IPS-15b (cell line): ENCODE measurements around the gene PRKAG2.

ENCODE experiments used
- H3K27me3 ChIP-seq: one replicate; pipeline ENCODE4 v1.6.1; 2013; ENCODE audit warnings: low read length; ENCODE audit not compliant: control insufficient read depth, insufficient read depth
- H3K36me3 ChIP-seq: one replicate; pipeline ENCODE4 v1.6.1; 2013; ENCODE audit warnings: low read length; ENCODE audit not compliant: control insufficient read depth, insufficient read depth
- H3K4me1 ChIP-seq: one replicate; pipeline ENCODE4 v1.6.1; 2013; ENCODE audit warnings: mild to moderate bottlenecking, low read length; ENCODE audit not compliant: control insufficient read depth, insufficient read depth
- H3K4me3 ChIP-seq: one replicate; pipeline ENCODE4 v1.5.1; 2013; ENCODE audit warnings: low read depth, low read length
- H3K9ac ChIP-seq: one replicate; pipeline ENCODE4 v1.6.1; 2013; ENCODE audit warnings: low read depth, mild to moderate bottlenecking, low read length
- H3K9me3 ChIP-seq: one replicate; pipeline ENCODE4 v1.6.1; 2013; ENCODE audit warnings: mild to moderate bottlenecking, low read length; ENCODE audit not compliant: control insufficient read depth, insufficient read depth

PRKAG2 gene

DNA sequence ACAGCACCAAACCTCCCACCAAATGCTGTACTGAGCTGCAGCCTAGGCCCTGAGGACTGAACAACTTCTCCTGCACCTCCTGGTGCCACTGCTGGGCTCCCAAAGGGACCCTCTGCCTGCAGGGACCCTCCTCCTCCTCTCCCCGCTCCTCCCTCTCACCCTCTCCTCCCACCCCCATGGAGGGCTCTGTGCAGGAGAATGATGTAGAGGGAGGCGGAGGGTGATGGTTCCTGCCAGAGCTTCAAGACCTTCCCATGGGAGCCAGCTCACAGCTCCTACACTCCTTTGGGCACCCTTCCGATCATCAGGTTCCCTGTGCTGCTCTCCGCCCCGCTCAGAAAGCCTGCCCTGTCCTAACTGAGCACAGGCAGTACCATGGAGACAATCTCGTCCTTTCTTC, 97.7 kb downstream of the PRKAG2 start:
- Histone ChIP-seq H3K4me1 (no peaks in the 10 kb centered on the region), H3K9ac (no peak overlapping the region), H3K36me3 (no peaks in the 10 kb centered on the region), H3K9me3 (peaks cover 8% of the 10 kb centered on the region), H3K4me3 (no peak overlapping the region), H3K27me3 (peaks cover 5% of the 10 kb centered on the region)

DNA sequence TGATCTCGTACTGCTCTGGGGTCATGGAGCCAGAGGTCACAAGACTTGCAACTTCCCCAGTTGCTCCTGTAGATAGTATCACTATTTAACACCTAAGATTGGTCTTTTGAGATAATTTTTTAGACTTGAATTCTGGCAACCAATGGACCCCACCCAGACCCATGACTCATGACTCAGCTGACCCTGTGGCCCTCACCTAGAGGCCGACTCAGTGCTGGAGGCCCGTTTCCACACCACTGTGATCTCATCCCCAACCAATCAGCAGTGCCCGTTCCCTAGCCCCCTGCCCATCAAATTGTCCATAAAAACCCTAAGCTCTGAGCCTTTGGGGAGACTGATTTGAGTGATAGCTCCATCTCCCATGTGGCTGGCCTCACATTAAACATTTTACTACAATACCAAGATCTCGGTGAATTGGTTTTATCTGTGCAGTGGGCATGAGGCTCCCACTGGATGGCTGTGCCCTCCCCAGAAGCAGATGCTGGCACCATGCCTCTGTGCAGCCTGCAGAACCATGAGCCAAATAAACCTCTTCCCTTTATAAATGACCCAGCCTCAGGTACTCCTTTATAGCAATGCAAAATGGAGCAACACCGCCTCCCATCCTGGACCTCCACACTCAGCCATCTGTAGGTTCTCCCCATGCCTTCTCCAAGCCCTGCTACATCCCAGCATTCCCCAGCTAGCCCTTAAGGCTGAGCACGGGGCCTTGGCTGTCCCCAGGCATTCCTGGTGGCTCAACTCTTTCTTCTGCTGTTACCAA, 98.8 kb downstream of the PRKAG2 start:
- Histone ChIP-seq H3K36me3 (no peaks in the 10 kb centered on the region), H3K4me3 (no peak overlapping the region), H3K9ac (no peak overlapping the region), H3K9me3 (peaks cover 8% of the 10 kb centered on the region), H3K4me1 (no peaks in the 10 kb centered on the region), H3K27me3 (peaks cover 5% of the 10 kb centered on the region)

DNA sequence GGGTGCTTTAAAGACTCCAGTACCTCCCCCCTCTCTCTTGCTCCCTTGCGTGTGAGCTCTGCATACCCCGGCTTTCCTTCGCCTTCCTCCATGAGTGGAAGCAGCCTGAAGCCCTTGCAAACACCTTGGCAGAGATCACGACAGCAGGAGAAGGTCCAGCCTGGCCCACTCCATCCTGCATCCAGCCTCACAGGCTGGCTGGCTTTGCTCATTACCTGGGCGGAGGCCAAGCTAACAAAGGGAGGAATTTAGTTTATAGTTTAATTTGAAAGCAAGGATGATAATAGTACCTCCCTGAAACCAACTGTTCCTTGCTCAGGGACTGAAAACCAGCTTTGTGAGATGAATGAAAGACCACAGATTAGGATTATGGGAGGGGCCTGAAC, 99.4 kb downstream of the PRKAG2 start:
- no peaks in the 10 kb centered on the region for H3K36me3 ChIP-seq
- H3K9ac ChIP-seq, result no peak overlapping the region

DNA sequence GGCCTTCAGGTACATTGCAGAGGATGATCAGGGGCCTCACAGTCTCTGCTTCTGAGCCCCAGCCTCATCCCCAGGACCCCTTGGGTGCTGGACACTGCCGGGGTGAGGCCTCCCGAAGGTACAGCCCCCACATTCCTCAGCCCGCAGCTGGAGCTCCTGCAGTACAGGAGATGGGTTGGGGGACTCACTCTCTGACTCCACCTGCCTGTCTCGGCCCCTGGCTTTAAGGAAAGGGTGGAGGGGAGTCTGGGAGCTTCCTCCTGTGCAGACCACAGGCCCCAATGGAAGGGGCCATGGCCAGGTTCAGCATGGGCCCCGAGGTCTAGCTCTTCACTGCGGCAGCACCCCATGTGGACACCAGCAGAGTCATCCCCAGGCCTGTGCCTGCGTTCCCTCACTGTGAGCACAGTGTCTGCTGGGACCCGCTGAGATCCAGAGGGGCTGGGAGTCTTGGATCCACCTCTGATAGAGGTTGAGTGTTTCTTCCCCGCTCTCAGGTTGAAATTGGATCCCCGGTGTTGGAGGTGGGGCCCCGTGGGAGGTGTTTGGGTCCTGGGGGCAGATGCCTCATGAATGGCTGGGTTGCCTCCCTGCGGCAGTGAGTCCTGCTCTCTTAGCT, 99.9 kb downstream of the PRKAG2 start:
- H3K4me1 ChIP-seq, result no peaks in the 10 kb centered on the region
- H3K27me3 ChIP-seq, result no peaks in the 10 kb centered on the region
- peaks cover 8% of the 10 kb centered on the region for H3K9me3 ChIP-seq
- no peaks in the 10 kb centered on the region for H3K36me3 ChIP-seq
- H3K4me3 ChIP-seq, result no peak overlapping the region
- no peak overlapping the region for H3K9ac ChIP-seq

More for the DNA sequence above, 99.4 kb downstream of the PRKAG2 start:
- Histone ChIP-seq H3K4me3 (no peak overlapping the region), H3K27me3 (peaks cover 3% of the 10 kb centered on the region), H3K4me1 (no peaks in the 10 kb centered on the region), H3K9me3 (peaks cover 8% of the 10 kb centered on the region)

DNA sequence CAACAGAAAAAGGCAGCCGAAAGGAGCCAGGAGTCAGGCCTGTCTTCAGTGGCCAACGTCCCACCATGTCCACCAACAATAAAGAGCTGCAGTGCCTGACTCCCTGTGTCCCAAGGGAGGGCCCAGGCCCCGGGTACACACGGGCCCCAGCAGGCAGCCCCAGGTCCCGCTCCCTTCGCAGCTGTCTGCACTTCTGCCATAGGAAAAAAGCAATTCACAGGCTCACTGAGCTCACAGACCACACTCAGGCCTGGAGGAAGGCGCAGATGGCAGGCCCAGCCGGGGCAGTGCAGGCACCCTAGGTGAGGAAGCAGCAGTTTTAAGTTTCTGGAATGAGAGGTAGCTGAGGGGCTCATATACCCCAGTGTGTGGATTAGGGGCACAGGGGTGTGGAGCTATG, 100.5 kb downstream of the PRKAG2 start:
- Histone ChIP-seq H3K27me3 (no peaks in the 10 kb centered on the region), H3K9me3 (peaks cover 8% of the 10 kb centered on the region), H3K36me3 (no peaks in the 10 kb centered on the region), H3K9ac (no peak overlapping the region), H3K4me1 (no peaks in the 10 kb centered on the region), H3K4me3 (no peak overlapping the region)

DNA sequence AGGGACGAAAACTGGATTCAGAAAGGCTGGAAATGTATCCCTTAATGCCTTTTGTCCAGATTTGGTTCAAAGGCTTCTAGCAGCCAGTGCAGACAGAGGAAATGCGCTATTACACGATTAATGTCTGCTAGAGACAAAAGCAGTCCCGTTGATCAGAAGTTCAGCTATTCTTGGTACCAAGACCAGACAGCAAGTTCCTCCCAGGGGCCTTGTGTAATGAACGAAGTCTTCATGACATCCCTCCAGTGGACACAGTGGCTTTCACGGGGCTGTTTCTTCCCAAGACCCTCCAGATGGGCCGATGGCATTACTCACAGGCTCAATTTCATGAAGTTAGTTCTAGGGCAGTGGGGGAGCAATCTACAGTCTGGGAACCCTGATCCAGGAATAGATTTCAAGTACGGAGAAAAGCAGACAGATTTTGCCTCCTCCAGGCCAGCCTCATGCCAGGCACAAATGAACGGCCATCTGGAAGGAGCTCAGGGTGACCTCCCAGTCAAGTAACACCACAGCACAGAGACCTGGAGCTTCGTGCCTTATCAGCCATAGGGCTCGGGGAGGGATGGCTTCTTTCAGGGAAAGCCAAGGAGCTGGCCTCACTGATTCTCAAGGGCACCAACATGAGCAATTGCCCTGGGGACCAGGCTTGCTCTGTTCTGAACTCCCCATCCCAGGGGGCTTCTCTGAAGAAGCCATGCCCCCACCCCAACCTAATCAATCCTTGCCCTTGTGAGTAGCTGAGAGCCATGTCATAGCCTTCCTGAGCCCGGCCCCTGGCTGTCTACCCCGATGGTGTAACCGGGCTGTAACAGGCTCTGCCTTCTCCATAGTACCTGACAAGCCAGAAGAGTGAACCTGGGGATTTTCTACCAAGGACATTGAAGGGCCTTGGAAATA, 101.1 kb downstream of the PRKAG2 start:
- H3K27me3 ChIP-seq, result no peaks in the 10 kb centered on the region
- H3K9me3 ChIP-seq, result peaks cover 8% of the 10 kb centered on the region
- no peak overlapping the region for H3K4me3 ChIP-seq
- H3K36me3 ChIP-seq, result no peaks in the 10 kb centered on the region
- no peak overlapping the region for H3K9ac ChIP-seq
- no peaks in the 10 kb centered on the region for H3K4me1 ChIP-seq

DNA sequence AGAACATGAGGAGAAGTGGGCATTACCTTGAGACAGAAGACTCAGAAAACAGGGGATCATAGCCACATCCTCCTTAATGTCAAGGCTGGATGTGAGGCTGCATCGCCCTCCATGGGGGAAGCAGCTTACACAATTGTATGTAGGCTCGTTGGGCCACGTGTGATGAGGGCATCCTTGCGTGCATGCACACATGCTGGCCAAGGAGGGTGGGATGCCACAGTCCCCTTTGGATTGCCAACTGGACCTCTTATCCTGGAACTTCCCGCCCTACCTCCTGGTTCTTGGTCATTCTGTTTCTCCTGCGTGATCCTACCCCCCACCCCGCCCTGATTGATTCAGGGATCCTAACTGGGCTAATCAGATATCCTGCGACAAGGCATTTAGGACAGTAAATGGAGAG, 102.0 kb downstream of the PRKAG2 start:
- Histone ChIP-seq H3K4me3 (no peak overlapping the region), H3K9me3 (peaks cover 8% of the 10 kb centered on the region), H3K4me1 (no peaks in the 10 kb centered on the region), H3K36me3 (no peaks in the 10 kb centered on the region), H3K9ac (no peak overlapping the region), H3K27me3 (no peaks in the 10 kb centered on the region)

DNA sequence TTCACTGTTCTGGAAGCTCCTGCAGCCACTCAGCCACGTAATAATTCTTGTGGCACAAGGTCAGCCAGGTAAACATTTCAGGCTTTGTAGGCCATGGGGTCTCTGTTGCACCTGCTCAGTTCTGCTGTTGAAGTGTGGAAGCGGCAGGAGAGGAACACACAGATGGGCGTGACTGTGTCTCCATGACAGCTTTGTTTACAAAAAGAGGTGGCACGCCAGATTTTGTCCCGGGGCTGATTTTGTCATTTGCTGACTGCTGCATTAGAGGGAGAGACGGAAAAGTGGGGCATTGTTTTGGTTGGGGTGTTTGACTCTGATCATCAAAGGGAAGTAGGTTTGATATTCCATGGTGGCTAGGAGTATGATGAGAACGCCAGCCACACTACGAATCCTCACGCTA, 103.1 kb downstream of the PRKAG2 start:
- Histone ChIP-seq H3K36me3 (no peaks in the 10 kb centered on the region), H3K9ac (no peak overlapping the region), H3K27me3 (no peaks in the 10 kb centered on the region), H3K4me3 (no peak overlapping the region), H3K4me1 (no peaks in the 10 kb centered on the region), H3K9me3 (peaks cover 8% of the 10 kb centered on the region)

DNA sequence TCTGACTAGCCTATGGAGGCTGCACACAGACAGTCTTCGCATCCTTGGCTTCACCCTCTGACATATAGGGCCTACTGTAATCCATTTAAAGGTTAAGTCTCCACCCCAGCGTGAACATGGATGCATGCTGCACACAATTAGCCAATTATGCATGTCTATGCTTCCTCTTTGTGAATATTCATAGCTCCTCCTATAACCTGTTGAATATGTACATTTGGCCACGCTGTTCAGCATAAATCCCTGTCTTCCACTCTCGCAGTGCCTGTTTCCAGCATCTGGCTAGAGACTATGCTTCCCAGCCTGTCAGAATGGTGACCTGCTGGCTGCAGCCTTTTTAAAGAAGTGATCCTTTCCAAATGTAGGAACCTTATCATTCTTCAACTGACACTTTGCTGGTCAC, 106.7 kb downstream of the PRKAG2 start:
- H3K27me3 ChIP-seq, result no peaks in the 10 kb centered on the region
- no peak overlapping the region for H3K4me3 ChIP-seq

DNA sequence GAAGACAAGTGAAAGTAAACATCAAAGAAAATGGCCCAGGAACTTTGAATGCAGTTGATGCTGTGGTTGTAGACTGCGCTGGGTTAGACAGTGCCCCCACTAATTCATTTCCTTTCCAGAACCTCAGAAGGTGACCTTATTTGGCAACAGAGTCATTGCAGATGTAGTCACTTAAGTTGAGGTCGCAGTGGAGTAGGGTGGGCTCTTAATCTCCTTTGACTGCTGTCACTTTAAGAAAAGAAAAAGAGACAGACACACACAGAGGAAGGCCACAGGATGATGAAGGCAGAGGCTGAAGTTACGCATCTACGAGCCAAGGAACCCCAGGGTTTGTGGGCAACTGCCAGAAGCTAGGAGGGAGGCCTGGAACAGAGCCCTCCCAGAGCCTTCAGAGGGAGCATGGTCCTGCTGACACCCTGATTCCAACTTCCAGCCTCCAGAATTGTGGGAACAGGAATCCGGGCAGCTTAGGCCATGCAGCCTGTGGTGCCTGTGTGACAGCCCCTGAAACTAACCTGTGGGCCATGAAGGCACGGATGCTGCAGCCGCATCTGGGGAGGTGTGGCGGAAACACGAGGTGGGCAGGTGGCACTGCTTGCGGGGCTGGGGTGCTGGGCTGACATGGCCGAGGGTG, 107.6 kb downstream of the PRKAG2 start:
- H3K4me1 ChIP-seq, result no peaks in the 10 kb centered on the region
- no peaks in the 10 kb centered on the region for H3K9me3 ChIP-seq
- no peak overlapping the region for H3K9ac ChIP-seq
- no peaks in the 10 kb centered on the region for H3K27me3 ChIP-seq
- no peak overlapping the region for H3K4me3 ChIP-seq
- no peaks in the 10 kb centered on the region for H3K36me3 ChIP-seq

More for the DNA sequence above, 106.7 kb downstream of the PRKAG2 start:
- Histone ChIP-seq H3K4me1 (no peaks in the 10 kb centered on the region), H3K9ac (no peak overlapping the region), H3K9me3 (no peaks in the 10 kb centered on the region), H3K36me3 (no peaks in the 10 kb centered on the region)

DNA sequence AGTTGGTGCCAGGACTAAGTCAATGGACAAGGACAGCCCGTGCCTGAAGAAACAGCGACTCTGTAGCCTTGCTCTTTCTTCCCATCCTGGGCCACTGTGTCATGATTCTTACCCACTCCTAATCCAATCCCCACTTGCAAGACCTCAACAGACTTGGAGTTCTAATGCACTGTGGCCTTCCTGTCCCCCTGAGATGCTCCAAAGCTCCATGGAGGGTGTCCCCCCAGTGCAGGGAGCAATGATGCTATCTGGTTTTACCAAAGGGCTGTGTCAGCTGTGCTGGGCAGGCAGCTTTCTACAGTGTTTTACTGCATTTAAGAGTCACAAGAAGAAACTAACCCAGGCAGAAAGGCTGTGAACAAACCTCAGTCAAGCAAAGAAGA, 108.1 kb downstream of the PRKAG2 start:
- Histone ChIP-seq H3K27me3 (no peaks in the 10 kb centered on the region), H3K9me3 (no peaks in the 10 kb centered on the region), H3K9ac (no peak overlapping the region), H3K36me3 (no peaks in the 10 kb centered on the region), H3K4me3 (no peak overlapping the region), H3K4me1 (no peaks in the 10 kb centered on the region)
